ENCODE results near the gene DMRTB1. TPM values are rescaled to one million over a fixed set of nuclear protein-coding genes. Genes with fewer than 3 reads are reported as not detected.

Gene DMRTB1
- total and polyA plus RNA-seq, 12 donors: not detected

- intact Hi-C loops (cut with DNase I): loop anchor here in 1 of 10 donors (10.0 kb wide), 1 partner anchor 85 kb away; no protein-coding TSS in a partner anchor
- Histone ChIP-seq H3K27ac (no peak overlapping the region), H3K27me3 (peaks cover 0 to 66% (median 33%) of the 10 kb centered on the region in 7 donors)
Observed at GRCh38 chr1:53499257-53500203, 40.3 kb downstream of the DMRTB1 start.

GRCh38 chr1:53500204-53501064 lies 41.2 kb downstream of the DMRTB1 start:
- ATAC-seq (no peak), DNase-seq (no peak)
- no peaks in the 10 kb centered on the region for H3K4me1 ChIP-seq
- H3K36me3 ChIP-seq: no peaks in the 10 kb centered on the region
- no peak overlapping the region for H3K27ac ChIP-seq
- H3K27me3 ChIP-seq: peaks cover 0 to 62% (median 33%) of the 10 kb centered on the region in 7 donors
- WGBS, 2 donors: 79 to 82% methylated on average over 34 of the region's 34 CpGs
- TF ChIP-seq, protein P1, sequence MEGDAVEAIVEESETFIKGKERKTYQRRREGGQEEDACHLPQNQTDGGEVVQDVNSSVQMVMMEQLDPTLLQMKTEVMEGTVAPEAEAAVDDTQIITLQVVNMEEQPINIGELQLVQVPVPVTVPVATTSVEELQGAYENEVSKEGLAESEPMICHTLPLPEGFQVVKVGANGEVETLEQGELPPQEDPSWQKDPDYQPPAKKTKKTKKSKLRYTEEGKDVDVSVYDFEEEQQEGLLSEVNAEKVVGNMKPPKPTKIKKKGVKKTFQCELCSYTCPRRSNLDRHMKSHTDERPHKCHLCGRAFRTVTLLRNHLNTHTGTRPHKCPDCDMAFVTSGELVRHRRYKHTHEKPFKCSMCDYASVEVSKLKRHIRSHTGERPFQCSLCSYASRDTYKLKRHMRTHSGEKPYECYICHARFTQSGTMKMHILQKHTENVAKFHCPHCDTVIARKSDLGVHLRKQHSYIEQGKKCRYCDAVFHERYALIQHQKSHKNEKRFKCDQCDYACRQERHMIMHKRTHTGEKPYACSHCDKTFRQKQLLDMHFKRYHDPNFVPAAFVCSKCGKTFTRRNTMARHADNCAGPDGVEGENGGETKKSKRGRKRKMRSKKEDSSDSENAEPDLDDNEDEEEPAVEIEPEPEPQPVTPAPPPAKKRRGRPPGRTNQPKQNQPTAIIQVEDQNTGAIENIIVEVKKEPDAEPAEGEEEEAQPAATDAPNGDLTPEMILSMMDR (IDR thresholded peaks at IDR 0.05): no peak
- intact Hi-C loops (cut with DNase I): no loop called here
- H3K4me3 ChIP-seq: no peak overlapping the region
- no peaks in the 10 kb centered on the region for H3K9me3 ChIP-seq

More at GRCh38 chr1:53499257-53500203, 40.3 kb downstream of the DMRTB1 start:
- WGBS, 2 donors: 79 to 83% methylated on average over 20 of the region's 20 CpGs
- ATAC-seq: no peak
- DNase-seq: no peak
- H3K4me3 ChIP-seq: no peak overlapping the region
- TF ChIP-seq, protein P1 (IDR thresholded peaks at IDR 0.05): no peak
- no peaks in the 10 kb centered on the region for H3K4me1 ChIP-seq
- H3K9me3 ChIP-seq: no peaks in the 10 kb centered on the region
- H3K36me3 ChIP-seq: no peaks in the 10 kb centered on the region

DNA sequence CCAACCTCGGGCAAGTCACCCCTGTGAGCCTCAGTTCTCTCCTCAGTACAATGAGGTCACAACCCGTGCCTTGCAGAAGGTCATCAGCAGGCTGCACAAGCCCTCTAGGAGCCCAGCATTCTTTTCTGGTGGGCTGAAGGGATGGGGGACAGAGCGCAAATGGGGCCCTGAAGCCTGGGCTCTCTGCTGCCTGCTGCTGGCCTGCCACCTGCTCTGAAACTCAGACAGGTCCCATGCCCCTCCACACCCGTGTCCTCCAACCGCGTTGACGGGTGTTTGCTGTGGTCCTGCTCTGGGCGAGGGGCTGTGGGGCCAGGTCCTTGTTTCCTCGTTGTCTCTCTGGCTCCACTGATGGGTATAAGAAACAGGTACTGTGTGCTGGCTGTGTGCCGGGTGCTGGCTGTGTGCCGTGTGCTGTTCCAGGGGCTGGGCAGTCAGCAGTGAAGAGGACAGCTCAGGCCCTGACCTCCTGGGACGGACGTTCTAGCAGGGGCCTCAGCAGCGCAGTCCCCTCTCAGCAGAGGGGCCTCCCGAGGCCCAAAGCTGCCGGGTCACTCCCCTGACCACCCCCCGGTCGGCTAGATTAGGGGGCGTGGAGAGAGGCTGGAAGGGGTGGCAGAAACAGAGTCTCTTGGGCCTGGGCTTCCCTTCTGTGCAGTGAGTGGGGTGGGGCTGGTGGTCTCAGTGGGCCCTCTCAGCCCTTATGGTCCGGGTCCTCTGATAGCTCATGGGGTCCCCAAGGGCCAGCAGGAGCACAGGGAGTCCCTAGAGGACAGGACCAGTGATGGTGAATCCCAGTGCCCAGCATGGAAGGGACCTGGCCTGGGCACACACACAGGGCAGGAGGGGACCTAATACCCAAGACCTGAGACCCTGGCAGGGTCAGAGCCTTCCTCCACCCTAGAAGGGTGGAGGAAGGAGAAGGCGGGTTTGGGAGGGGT lies 42.1 kb downstream of the DMRTB1 start:
- no peak overlapping the region for H3K27ac ChIP-seq
- H3K9me3 ChIP-seq: no peaks in the 10 kb centered on the region
- ATAC-seq (no peak), DNase-seq (no peak)
- WGBS, 2 donors: 56 to 59% methylated on average over 21 of the region's 21 CpGs
- H3K27me3 ChIP-seq: peaks cover 0 to 54% (median 33%) of the 10 kb centered on the region in 7 donors
- intact Hi-C loops (cut with DNase I): no loop called here
- no peaks in the 10 kb centered on the region for H3K4me1 ChIP-seq
- no peaks in the 10 kb centered on the region for H3K36me3 ChIP-seq
- H3K4me3 ChIP-seq: no peak overlapping the region
- TF ChIP-seq, protein P1 (IDR thresholded peaks at IDR 0.05): no peak
